Measurements from ENCODE around the gene POLE2. TPM values are rescaled to one million over a fixed set of nuclear protein-coding genes. Genes with fewer than 3 reads are reported as not detected.

Gene POLE2
- total and polyA plus RNA-seq, 2 of the 13 experiments (the other 11 are each of a cell fraction or from before 2014, with no cell fraction given) = 16.6 to 37.0 TPM

- TF ChIP-seq ARID4A (CRISPR knock-in tag; IDR thresholded peaks at IDR 0.05; ENCODE audit: borderline replicate concordance) (no peak), NR3C1 (CRISPR knock-in tag; IDR thresholded peaks at IDR 0.05) (no peak), ZNF691 (CRISPR knock-in tag; IDR thresholded peaks at IDR 0.05; ENCODE audit: borderline replicate concordance, low read depth) (no peak), NR2F2 (IDR thresholded peaks at IDR 0.05; ENCODE audit: borderline replicate concordance, low read depth) (no peak), NFKBIZ (CRISPR knock-in tag; IDR thresholded peaks at IDR 0.05) (no peak), SAFB2 (CRISPR knock-in tag; IDR thresholded peaks at IDR 0.05; ENCODE audit: borderline replicate concordance, low read depth) (no peak), ZNF20 (CRISPR knock-in tag; IDR thresholded peaks at IDR 0.05) (no peak), ZNF775 (CRISPR knock-in tag; IDR thresholded peaks at IDR 0.05; ENCODE audit: borderline replicate concordance) (no peak), KDM5A (IDR thresholded peaks at IDR 0.05; ENCODE audit: borderline replicate concordance, low read length) (no peak), PHF20 (CRISPR knock-in tag; IDR thresholded peaks at IDR 0.05) (no peak)
Measured at GRCh38 chr14:49732896-49733295, 44.9 kb upstream of the POLE2 start (continued).
